ENCODE results near the gene GARIN5B.
"Not testable (repeated sequence)": the region's sequence is repeated elsewhere in the genome, so short reads cannot be mapped to it uniquely, and the experiment has no call there.

GARIN5B gene

GRCh38 chr19:55362990-55363716 is at the start of gene GARIN5B:
TSS of gene GARIN5B (minus strand) at chr19:55363260. CDS start at chr19:55363066, 194 bp downstream.
- no peak for DNase-seq (ENCODE audit: low read depth in 2 of 2)

GRCh38 chr19:55410168-55410567 is 47.1 kb upstream of the GARIN5B start:
- no peak for DNase-seq (ENCODE audit: low read depth in 2 of 2)

GRCh38 chr19:55409179-55409578 is 46.1 kb upstream of the GARIN5B start:
- not testable (repeated sequence) for DNase-seq (ENCODE audit: low read depth in 2 of 2)

GRCh38 chr19:55408533-55408872 is 45.4 kb upstream of the GARIN5B start:
- DNase-seq (ENCODE audit: low read depth in 2 of 2), result no peak

GRCh38 chr19:55407800-55408532 is 44.9 kb upstream of the GARIN5B start:
- peak; percentile 96 to 97 for DNase-seq (ENCODE audit: low read depth in 2 of 2)

- DNase-seq (ENCODE audit: low read depth in 2 of 2), result not testable (repeated sequence)
Measured at GRCh38 chr19:55407550-55407799, 44.4 kb upstream of the GARIN5B start, which contains the start of gene UBE2S. TSS of gene UBE2S (minus strand) at chr19:55407788. CDS start at chr19:55407589, 199 bp downstream.

GRCh38 chr19:55406826-55407549 is 43.9 kb upstream of the GARIN5B start:
- peak in 1 of 2 donors; percentile 38 for DNase-seq (ENCODE audit: low read depth in 2 of 2)

- no peak for DNase-seq (ENCODE audit: low read depth in 2 of 2)
Measured at GRCh38 chr19:55406091-55406825, 43.2 kb upstream of the GARIN5B start.

GRCh38 chr19:55405638-55406037 is 42.6 kb upstream of the GARIN5B start:
- no peak for DNase-seq (ENCODE audit: low read depth in 2 of 2)

GRCh38 chr19:55402509-55402908 is 39.4 kb upstream of the GARIN5B start:
- no peak for DNase-seq (ENCODE audit: low read depth in 2 of 2)

- DNase-seq (ENCODE audit: low read depth in 2 of 2), result not testable (repeated sequence)
Measured at GRCh38 chr19:55401390-55401789, 38.3 kb upstream of the GARIN5B start.

- DNase-seq (ENCODE audit: low read depth in 2 of 2), result no peak
Measured at GRCh38 chr19:55400281-55401087, 37.4 kb upstream of the GARIN5B start.

GRCh38 chr19:55398200-55398925 is 35.3 kb upstream of the GARIN5B start:
- DNase-seq (ENCODE audit: low read depth in 2 of 2), result no peak

- DNase-seq (ENCODE audit: low read depth in 2 of 2), result no peak
Measured at GRCh38 chr19:55392820-55393761, 30.0 kb upstream of the GARIN5B start.

- no peak for DNase-seq (ENCODE audit: low read depth in 2 of 2)
Measured at GRCh38 chr19:55391702-55392615, 28.9 kb upstream of the GARIN5B start.

GRCh38 chr19:55391191-55391670 is 28.2 kb upstream of the GARIN5B start:
- no peak for DNase-seq (ENCODE audit: low read depth in 2 of 2)

- DNase-seq (ENCODE audit: low read depth in 2 of 2), result no peak
Measured at GRCh38 chr19:55390461-55390880, 27.4 kb upstream of the GARIN5B start.
